Ovary (tissue), 9 donors: ENCODE measurements around the gene CFB. TPM values are rescaled to one million over a fixed set of nuclear protein-coding genes. Genes with fewer than 3 reads are reported as not detected.
"Not testable (repeated sequence)": the region's sequence is repeated elsewhere in the genome, so short reads cannot be mapped to it uniquely, and the experiment has no call there.

Experiments
- DNase-seq, 5 donors: peaks; one replicate each; pipeline ENCODE4 v3.0.0-alpha.2; 2019 to 2020
- H3K27ac ChIP-seq, 2 donors: fragments of 200-600 bp; one replicate each; pipeline versions ENCODE4 v1.5.1 to v1.8.0; 2019 to 2022
- H3K27me3 ChIP-seq: fragments of 200-600 bp; one replicate; pipeline ENCODE4 v1.8.0; 2022
- H3K36me3 ChIP-seq: fragments of 200-600 bp; sonication (generic); one replicate; pipeline ENCODE4 v1.5.1; 2019
- H3K4me1 ChIP-seq: one replicate; pipeline ENCODE4 v1.8.1; 2013; ENCODE audit warnings: mild to moderate bottlenecking, moderate library complexity; ENCODE audit not compliant: insufficient read depth
- H3K4me3 ChIP-seq: fragments of 200-600 bp; sonication (generic); one replicate; pipeline ENCODE4 v1.5.1; 2017
- H3K9me3 ChIP-seq, 2 donors: fragments of 200-600 bp in 1 of 2; sonication (generic) in 1 of 2; one replicate each; pipeline versions ENCODE4 v1.5.1 to v1.8.1; 2013 to 2019; ENCODE audit warnings: mild to moderate bottlenecking in 1 of 2, moderate library complexity in 1 of 2
- EP300 ChIP-seq: sonication (generic); formaldehyde crosslinking; IDR thresholded peaks from one replicate; pipeline ENCODE4 v1.6.1; 2017; ENCODE audit warnings: antibody characterized with exemption
- POLR2A ChIP-seq: fragments of 450-650 bp; IDR thresholded peaks from one replicate; pipeline ENCODE4 v1.6.1; 2017; ENCODE audit warnings: antibody characterized with exemption, mild to moderate bottlenecking, moderate library complexity
- WGBS, 3 donors: extraction: QIAGEN DNeasy Blood & Tissue Kit in 1 of 3; methylation state at CpG; one replicate each; pipeline versions ENCODE4 v1.1.5 to v1.1.7; 2013 to 2017; 5-methylcytosine and 5-hydroxymethylcytosine counted together
- intact Hi-C, 4 donors: fragments of 100-400 bp; cut with DNase I; formaldehyde crosslinking; loops; one replicate each; pipeline versions ENCODE4 v1.11.0 to v1.15.1; 2022 to 2023
- polyA plus RNA-seq, 2 donors: library from polyadenylated mRNA; stranded (reverse); fragments of 200-250 nt in 1 of 2; fragments of 350-450 nt in 1 of 2; fragmentation: Illumina TruSeq in 1 of 2; extraction: RNeasy Lipid Tissue Mini Kit (QIAGEN cat#74804) in 1 of 2; gene quantifications; one replicate each; pipeline ENCODE4 v1.2.3, GENCODE V29; 2013 to 2014
- total RNA-seq, 7 donors: library from RNA; depleted of rRNA in 2 of 7; stranded (reverse); fragments of >200 nt in 2 of 7; fragmentation: NEBNext Ultra II Directional in 3 of 7; extraction: Animal tissue kit (Norgen Biotek cat#: 25700) in 3 of 7; gene quantifications; one replicate each; pipeline versions ENCODE4 v1.1.0 to v1.2.4, GENCODE V29; 2016 to 2023
- TF ChIP-seq, protein P1 (sequence below), 3 donors: fragments of 450-650 bp in 2 of 3; fragments of 200-600 bp in 1 of 3; IDR thresholded peaks; one replicate each; pipeline versions ENCODE4 v1.5.1 to v1.8.0; 2016 to 2022; ENCODE audit warnings: antibody characterized with exemption in 3 of 3, mild to moderate bottlenecking in 1 of 3
- donor health status: DM: no; HTN: no; CAD: no; lungs with moderate emphysema.
- donor health status: DM: no; HTN: no; CAD: no.
- donor health status: Bipolar disorder and iron deficiency.
- donor health status: DM: yes; HTN: yes; CAD: no.
- donor health status: DM: no; HTN: no; CAD: no.
- donor health status: DM: yes; HTN: yes; CAD: no.

CFB gene
- total and polyA plus RNA-seq, 9 donors: 11.3 to 231 (median 20.8) TPM

- peaks cover 3% of the 10 kb centered on the region for H3K4me1 ChIP-seq
- WGBS, 3 donors: 41 to 51% (median 43%) methylated on average over 4 of the region's 4 CpGs
- H3K9me3 ChIP-seq: no peaks in the 10 kb centered on the region
- H3K4me3 ChIP-seq: no peak overlapping the region
- no peak for DNase-seq
- H3K27ac ChIP-seq: no peak overlapping the region
- intact Hi-C loops: loop anchor here in 3 of 4 donors (5.0 to 10.0 kb wide), 3 partner anchors 44 to 206 kb away; partner anchors contain the start of genes NELFE (in 2 of the 3) and SKIC2 (in 2 of the 3)
- TF ChIP-seq, protein P1, sequence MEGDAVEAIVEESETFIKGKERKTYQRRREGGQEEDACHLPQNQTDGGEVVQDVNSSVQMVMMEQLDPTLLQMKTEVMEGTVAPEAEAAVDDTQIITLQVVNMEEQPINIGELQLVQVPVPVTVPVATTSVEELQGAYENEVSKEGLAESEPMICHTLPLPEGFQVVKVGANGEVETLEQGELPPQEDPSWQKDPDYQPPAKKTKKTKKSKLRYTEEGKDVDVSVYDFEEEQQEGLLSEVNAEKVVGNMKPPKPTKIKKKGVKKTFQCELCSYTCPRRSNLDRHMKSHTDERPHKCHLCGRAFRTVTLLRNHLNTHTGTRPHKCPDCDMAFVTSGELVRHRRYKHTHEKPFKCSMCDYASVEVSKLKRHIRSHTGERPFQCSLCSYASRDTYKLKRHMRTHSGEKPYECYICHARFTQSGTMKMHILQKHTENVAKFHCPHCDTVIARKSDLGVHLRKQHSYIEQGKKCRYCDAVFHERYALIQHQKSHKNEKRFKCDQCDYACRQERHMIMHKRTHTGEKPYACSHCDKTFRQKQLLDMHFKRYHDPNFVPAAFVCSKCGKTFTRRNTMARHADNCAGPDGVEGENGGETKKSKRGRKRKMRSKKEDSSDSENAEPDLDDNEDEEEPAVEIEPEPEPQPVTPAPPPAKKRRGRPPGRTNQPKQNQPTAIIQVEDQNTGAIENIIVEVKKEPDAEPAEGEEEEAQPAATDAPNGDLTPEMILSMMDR (IDR thresholded peaks at IDR 0.05): no peak
- TF ChIP-seq POLR2A: no peak
- no peak for TF ChIP-seq EP300
- H3K27me3 ChIP-seq: no peaks in the 10 kb centered on the region
- no peaks in the 10 kb centered on the region for H3K36me3 ChIP-seq
Measured at GRCh38 chr6:31908791-31909190, 37.1 kb upstream of the CFB start.

GRCh38 chr6:31909298-31909697, 36.6 kb upstream of the CFB start:
- not testable (repeated sequence) for H3K9me3 ChIP-seq, H3K4me1 ChIP-seq, H3K27ac ChIP-seq, H3K27me3 ChIP-seq, H3K4me3 ChIP-seq, H3K36me3 ChIP-seq, DNase-seq
- 67% methylated on average over 7 of the region's 7 CpGs for WGBS, 3 donors
- intact Hi-C loops: loop anchor here in 3 of 4 donors (5.0 to 10.0 kb wide), 3 partner anchors 43 to 206 kb away; partner anchors contain the start of genes NELFE (in 2 of the 3) and SKIC2 (in 2 of the 3)

- intact Hi-C loops: no loop called here
- no peak for TF ChIP-seq POLR2A
- no peak for TF ChIP-seq EP300
- TF ChIP-seq, protein P1 (IDR thresholded peaks at IDR 0.05): no peak
- peaks cover 1% of the 10 kb centered on the region for H3K4me1 ChIP-seq
- H3K9me3 ChIP-seq: no peaks in the 10 kb centered on the region
- H3K4me3 ChIP-seq: no peak overlapping the region
- 66 to 69% (median 68%) methylated on average over 11 of the region's 11 CpGs for WGBS, 3 donors
- H3K27me3 ChIP-seq: no peaks in the 10 kb centered on the region
- no peaks in the 10 kb centered on the region for H3K36me3 ChIP-seq
- no peak overlapping the region for H3K27ac ChIP-seq
- DNase-seq: no peak
Measured at GRCh38 chr6:31911826-31912585, 33.9 kb upstream of the CFB start.

DNA sequence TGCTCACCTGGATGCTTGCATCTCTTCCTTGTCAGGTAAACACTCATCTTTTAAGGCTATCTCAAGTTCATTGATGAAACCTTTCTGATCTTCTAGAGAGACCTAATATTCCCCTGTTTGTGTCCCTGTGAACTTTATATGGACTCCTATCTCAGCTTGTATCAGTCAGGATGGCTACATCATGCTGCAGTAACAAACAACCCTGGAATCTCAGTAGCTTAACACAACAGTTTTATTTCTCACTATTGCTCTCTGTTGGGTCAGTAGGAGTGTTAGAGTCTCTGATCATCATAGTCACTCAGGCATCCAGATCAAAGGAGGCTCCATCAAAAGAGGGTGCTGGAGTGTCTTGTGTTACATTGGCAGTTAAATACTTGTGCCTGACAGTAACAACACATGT, 30.5 kb upstream of the CFB start:
- H3K36me3 ChIP-seq: no peaks in the 10 kb centered on the region
- H3K4me1 ChIP-seq: peaks cover 1% of the 10 kb centered on the region
- no peak for DNase-seq
- H3K9me3 ChIP-seq: no peaks in the 10 kb centered on the region
- H3K27me3 ChIP-seq: no peaks in the 10 kb centered on the region
- intact Hi-C loops: no loop called here
- no peak overlapping the region for H3K4me3 ChIP-seq
- TF ChIP-seq EP300: no peak
- no peak overlapping the region for H3K27ac ChIP-seq

GRCh38 chr6:31915756-31916155, 30.1 kb upstream of the CFB start:
- Histone ChIP-seq H3K4me1 (peaks cover 1% of the 10 kb centered on the region), H3K36me3 (no peaks in the 10 kb centered on the region), H3K9me3 (no peaks in the 10 kb centered on the region), H3K27ac (no peak overlapping the region), H3K4me3 (no peak overlapping the region), H3K27me3 (no peaks in the 10 kb centered on the region)
- TF ChIP-seq POLR2A: no peak
- TF ChIP-seq EP300: no peak
- TF ChIP-seq, protein P1 (IDR thresholded peaks at IDR 0.05): no peak
- DNase-seq: no peak
- intact Hi-C loops: no loop called here
- 81 to 83% (median 82%) methylated on average over 6 of the region's 6 CpGs for WGBS, 3 donors
